Spleen (tissue), 7 donors: ENCODE measurements around the gene TSPO2.

Experiments used
- CTCF ChIP-seq, 11 experiments: fragments of 200-600 bp in 7 of 11; fragments of 450-650 bp in 4 of 11; sonication (generic) in 4 of 11; IDR thresholded peaks in 8 of 11; conservative IDR thresholded peaks in 3 of 11; 1 replicate in 7 of 11; 2 replicates in 4 of 11; pipeline versions ENCODE4 v1.4.0 to v1.8.0; 2016 to 2021; ENCODE audit warnings: antibody characterized with exemption in 11 of 11, inconsistent platforms in 4 of 11, mild to moderate bottlenecking in 1 of 11
- POLR2A ChIP-seq, 3 donors: fragments of 450-650 bp; IDR thresholded peaks; one replicate each; pipeline ENCODE4 v1.5.1; 2017; ENCODE audit warnings: antibody characterized with exemption in 3 of 3, mild to moderate bottlenecking in 1 of 3
- POLR2AphosphoS5 ChIP-seq, 3 donors: sonication (generic); formaldehyde crosslinking; IDR thresholded peaks; one replicate each; pipeline ENCODE4 v1.5.1; 2017; ENCODE audit warnings: antibody characterized with exemption in 3 of 3
- donor health status: DM: no; HTN: no; CAD: no; lungs with moderate emphysema.
- donor health status: DM: no; HTN: no; CAD: no.
- donor health status: DM: no; HTN: no; CAD: no.

GRCh38 chr6:41040101-41040939, 1.9 kb upstream of the TSPO2 start:
- no peak for TF ChIP-seq CTCF (IDR thresholded peaks at IDR 0.05 in 8 of 11, conservative IDR thresholded peaks at IDR 0.05 in 3 of 11)
- no peak for TF ChIP-seq POLR2A (IDR thresholded peaks at IDR 0.05)
- no peak for TF ChIP-seq POLR2AphosphoS5 (IDR thresholded peaks at IDR 0.05)
